ENCODE results near the gene HBD. TPM values are rescaled to one million over a fixed set of nuclear protein-coding genes. Genes with fewer than 3 reads are reported as not detected.

HBD gene
- total and polyA plus RNA-seq, 11 donors = 4.2 TPM; not detected in 10

DNA sequence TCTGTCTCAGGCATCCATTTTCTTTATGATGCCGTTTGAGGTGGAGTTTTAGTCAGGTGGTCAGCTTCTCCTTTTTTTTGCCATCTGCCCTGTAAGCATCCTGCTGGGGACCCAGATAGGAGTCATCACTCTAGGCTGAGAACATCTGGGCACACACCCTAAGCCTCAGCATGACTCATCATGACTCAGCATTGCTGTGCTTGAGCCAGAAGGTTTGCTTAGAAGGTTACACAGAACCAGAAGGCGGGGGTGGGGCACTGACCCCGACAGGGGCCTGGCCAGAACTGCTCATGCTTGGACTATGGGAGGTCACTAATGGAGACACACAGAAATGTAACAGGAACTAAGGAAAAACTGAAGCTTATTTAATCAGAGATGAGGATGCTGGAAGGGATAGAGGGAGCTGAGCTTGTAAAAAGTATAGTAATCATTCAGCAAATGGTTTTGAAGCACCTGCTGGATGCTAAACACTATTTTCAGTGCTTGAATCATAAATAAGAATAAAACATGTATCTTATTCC is 46.4 kb upstream of the HBD start:
- Histone ChIP-seq H3K4me1 (peaks cover 0 to 5% (median 0%) of the 10 kb centered on the region in 12 donors), H3K27me3 (no peaks in the 10 kb centered on the region), H3K36me3 (no peaks in the 10 kb centered on the region), H3K9me3 (no peaks in the 10 kb centered on the region), H3K27ac (no peak overlapping the region), H3K4me3 (no peak overlapping the region)
- TF ChIP-seq POLR2A (IDR thresholded peaks at IDR 0.05) = no peak
- no peak for TF ChIP-seq CTCF (IDR thresholded peaks at IDR 0.05)
- peak in 3 of 5 donors; percentile 16 to 63 (median 38) for DNase-seq
- ATAC-seq = peak in 3 of 4 donors; percentile 56 to 90 (median 80)
- WGBS, 4 donors = 48 to 58% (median 53%) methylated on average over 3 of the region's 3 CpGs
- intact Hi-C loops (cut with DNase I) = no loop called here

- WGBS, 4 donors = 78 to 84% (median 81%) methylated on average over 4 of the region's 4 CpGs
- Histone ChIP-seq H3K36me3 (no peaks in the 10 kb centered on the region), H3K4me3 (no peak overlapping the region), H3K9me3 (no peaks in the 10 kb centered on the region), H3K4me1 (peaks cover 0 to 5% (median 0%) of the 10 kb centered on the region in 12 donors), H3K27me3 (no peaks in the 10 kb centered on the region), H3K27ac (no peak overlapping the region)
- DNase-seq (no peak), ATAC-seq (no peak)
- intact Hi-C loops (cut with DNase I) = no loop called here
- TF ChIP-seq POLR2A (IDR thresholded peaks at IDR 0.05) = no peak
- no peak for TF ChIP-seq CTCF (IDR thresholded peaks at IDR 0.05)
These were observed 45.3 kb upstream of the HBD start for GRCh38 chr11:5279471-5280090.

- DNase-seq = no peak
- Histone ChIP-seq H3K4me1 (peaks cover 0 to 5% (median 0%) of the 10 kb centered on the region in 12 donors), H3K9me3 (no peaks in the 10 kb centered on the region), H3K27me3 (no peaks in the 10 kb centered on the region), H3K27ac (no peak overlapping the region), H3K36me3 (no peaks in the 10 kb centered on the region), H3K4me3 (no peak overlapping the region)
- intact Hi-C loops (cut with DNase I) = no loop called here
- no peak for TF ChIP-seq POLR2A (IDR thresholded peaks at IDR 0.05)
- TF ChIP-seq CTCF (IDR thresholded peaks at IDR 0.05) = no peak
- ATAC-seq = no peak
- WGBS, 4 donors = 28 to 72% (median 67%) methylated on average over 1 of the region's 1 CpG
These were observed 43.6 kb upstream of the HBD start for GRCh38 chr11:5277807-5278382.

DNA sequence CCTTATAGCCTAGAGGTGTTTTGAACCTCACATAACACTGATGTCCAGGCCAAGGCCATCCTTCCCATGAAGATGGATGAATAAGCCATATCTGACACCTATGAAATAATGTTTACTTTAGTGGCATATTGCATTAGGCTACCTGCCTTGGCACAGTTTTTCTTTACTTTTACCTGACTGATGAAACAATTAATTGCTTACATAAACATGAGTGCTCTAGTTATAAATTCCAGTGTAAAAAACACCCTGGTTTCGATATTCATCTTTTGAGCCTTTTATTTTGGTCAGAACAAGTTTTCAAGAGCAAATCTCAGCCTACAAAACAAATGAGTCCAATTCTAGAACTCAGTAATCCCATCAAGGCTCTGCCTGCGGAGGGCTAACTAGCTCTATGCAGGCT is 42.4 kb upstream of the HBD start:
- no peak for TF ChIP-seq CTCF (IDR thresholded peaks at IDR 0.05)
- TF ChIP-seq POLR2A (IDR thresholded peaks at IDR 0.05) = no peak
- no peaks in the 10 kb centered on the region for H3K9me3 ChIP-seq
- H3K36me3 ChIP-seq = no peaks in the 10 kb centered on the region
- H3K27ac ChIP-seq = no peak overlapping the region
- H3K27me3 ChIP-seq = no peaks in the 10 kb centered on the region
- H3K4me3 ChIP-seq = no peak overlapping the region
- 73 to 83% (median 80%) methylated on average over 2 of the region's 2 CpGs for WGBS, 4 donors
- peaks cover 0 to 5% (median 0%) of the 10 kb centered on the region in 12 donors for H3K4me1 ChIP-seq
- intact Hi-C loops (cut with DNase I) = no loop called here
- DNase-seq = no peak
- ATAC-seq = no peak

All from heart left ventricle (tissue), 16 donors.